Activated T-cell treated with anti-CD3 and anti-CD28 coated beads, Interleukin-2, amount 50 U/mL, for 1 hour (primary cell): ENCODE measurements around the gene HOXA13.

Experiments
- DNase-seq: peaks from one replicate; pipeline ENCODE4 v3.0.0-alpha.2; 2020

The HOXA13 gene

DNA sequence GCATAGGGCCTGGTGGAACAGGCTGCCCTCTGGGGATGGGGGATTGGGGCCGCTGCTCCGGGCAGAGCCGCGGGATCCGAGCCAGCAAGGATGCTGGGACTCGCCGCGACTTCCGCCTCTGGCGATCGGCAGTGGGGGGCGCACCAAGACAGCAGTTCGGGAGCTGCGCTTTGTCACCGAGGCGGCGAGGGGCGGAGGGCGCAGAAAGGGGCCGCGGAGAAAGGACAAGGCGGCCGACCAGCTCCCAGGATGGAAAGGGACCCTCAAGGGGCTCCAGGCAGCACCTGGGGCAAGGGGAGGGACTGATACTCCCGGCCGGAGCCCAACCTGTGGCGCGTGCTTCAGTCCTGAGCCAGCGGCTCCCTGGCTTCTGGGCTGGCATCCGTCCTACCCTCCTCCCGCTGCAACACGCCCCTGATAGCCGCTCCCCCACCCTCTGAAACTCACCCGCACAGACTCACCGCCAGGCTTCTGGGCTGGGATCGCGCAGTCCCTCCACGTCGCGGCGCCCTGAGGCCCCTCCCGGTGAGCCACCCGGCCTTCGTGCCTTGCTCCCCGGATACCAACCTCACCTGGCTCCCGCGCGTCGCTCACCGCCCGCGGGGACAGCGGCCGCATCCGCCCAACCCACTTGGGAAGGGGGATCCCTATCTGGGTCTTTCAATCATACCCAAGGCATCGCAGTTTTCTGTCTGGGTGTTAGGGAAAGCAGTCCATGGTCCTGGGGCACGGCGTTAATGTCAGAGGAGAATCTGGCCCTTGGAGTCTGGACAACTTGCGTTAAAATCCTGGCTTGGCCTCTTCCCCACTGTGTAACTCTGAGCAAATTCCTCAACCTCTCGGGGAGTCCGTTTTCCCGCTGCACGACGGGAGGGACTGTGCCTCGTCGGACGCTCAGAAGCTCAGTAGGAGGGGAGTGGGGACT is 35.8 kb upstream of the HOXA13 start:
- no peak for DNase-seq

DNA sequence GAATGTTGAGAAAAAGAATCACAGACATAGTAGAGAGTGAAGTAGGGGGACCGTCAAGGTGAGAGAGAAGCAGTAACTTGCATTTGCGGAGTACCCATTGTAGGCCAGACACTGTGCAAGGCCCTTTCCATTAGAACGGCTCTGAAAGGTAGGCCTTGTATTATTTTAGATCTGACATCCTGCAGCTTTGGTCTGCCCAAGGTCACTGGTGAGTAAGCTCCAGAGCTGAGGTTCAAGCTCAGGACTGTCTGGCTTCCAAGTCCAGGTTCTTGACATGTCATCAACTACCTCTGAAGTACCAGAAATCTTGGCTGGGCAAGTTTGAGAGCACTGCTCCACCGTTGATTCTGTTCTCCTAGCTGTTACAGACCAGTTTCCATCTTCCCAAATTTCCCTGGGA is 29.6 kb upstream of the HOXA13 start:
- DNase-seq = no peak

DNA sequence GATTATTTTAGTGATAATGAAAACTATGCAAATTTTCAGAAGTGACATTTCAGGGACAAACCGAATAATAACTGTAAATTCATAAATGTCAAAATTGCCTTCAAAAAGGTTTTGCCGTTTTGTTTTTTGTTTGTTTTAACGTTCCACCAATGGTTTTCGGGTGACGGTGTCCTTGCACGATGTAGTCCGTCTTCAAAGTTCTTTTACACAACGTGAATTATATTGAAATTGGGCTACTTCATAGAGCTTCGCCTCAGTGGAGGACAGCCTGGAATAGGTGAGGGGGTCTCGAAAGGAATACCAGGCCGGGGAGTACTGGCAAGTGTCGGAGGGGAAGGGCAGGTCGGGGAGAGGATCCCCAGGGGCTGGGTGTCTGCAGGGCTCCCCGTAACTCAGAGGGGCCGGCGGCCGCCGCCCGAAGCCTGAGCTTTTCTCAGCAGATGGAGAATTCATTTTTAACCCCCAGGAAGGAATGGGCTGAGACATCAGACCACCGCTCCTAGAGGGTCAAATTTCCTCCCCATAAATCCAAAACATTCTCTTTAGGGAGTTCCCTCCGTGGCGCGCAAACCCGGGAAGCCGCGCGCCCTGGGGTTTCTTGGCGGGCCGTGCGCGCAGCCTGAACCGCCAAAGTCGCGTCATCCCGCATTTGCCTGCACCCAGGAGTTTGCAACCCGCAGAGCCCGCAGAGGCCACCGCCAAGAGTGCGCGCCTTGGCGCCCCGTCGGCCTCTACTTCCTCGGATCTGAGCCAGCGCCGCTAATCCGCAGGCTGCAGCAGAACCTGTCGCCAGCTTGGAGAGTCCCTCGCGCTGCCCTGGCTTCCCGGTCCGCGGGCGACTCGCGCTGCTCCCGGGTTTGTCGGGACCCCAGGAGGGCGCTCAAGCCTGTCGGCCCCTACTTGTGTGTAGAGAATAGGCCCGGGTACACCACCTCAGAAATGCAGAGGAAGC is 25.4 kb upstream of the HOXA13 start:
- DNase-seq = no peak

DNA sequence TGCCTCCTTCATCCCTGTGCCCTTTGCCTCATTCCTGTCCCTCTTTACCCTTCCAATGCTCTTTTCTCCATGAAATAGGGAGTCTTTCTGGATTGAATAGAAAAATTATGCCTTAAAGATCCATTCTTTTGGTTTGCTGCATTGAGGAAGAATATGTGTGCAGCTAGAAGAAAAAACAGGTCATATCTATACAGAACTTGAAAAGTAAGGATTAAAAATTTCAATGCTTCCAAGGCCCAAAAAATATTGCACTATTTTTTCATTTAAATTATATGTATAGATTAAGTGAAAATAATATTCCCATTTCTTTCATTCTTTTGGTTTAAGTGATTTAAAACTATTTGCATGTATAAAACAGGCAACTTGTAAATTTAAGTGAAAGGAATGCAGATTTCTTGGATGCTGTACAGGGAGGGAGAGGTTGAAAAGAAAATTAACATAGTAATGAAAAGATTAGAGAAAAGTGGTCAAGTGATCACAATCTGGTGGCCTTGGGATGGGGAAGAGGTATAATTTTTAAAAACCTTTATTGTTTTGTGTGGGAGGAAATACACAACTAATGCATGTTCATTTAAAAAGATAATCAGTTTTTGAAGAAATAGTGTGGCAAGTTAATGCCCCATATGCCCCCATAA is 24.2 kb upstream of the HOXA13 start:
- DNase-seq = no peak

DNA sequence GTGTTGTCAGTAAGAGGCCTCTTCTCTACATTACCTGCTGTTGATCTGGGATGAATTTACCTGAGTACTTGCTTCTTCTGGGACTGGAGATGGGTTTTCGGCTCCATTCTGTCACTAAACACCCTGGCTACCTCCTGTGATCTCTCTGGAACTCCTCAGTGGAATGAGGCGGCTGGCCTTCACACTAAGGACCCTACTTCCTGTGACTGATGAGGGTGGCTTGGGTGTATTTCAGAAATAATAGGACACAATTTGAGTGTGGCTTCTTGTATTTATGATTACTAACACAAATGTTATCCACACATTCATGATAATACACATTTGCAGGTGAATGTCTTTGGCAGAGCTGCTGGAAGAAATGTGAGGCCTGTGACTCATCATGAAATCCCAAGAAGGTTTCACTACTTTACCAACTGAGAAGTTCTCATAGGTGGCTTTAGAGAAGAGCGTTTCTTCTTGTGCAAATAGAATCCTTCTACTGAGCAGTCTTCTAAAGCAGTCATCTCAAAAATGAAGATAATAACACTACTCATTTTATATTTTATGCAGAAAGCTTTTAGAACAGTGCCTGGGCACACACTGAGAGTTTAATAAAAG is 21.4 kb upstream of the HOXA13 start:
- DNase-seq = no peak

DNA sequence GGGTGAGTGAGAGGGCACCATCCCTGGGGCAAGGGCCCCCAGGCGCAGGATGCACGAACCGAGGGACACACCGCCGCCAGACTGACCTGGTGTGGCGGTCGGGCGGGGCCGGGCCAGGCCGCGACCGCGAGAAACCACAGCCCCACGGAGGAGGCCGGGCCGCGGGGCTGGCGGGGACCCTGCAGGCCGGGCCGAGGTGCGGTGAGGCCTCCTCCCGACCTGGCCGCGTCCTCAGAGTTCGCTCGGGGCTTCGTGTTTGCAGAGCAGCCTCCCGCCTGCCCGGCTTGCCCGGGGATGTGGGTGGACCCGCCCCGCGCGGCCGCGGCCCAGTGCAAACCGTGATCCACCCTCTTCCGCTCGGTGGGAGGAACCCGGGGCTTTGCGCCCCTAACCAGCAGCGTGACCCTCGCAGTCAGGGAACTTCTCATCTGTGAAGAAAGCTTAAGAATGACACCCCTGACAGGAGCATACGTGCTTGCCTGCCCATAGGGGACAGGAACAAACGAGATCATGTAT is 20.6 kb upstream of the HOXA13 start:
- DNase-seq = no peak

DNA sequence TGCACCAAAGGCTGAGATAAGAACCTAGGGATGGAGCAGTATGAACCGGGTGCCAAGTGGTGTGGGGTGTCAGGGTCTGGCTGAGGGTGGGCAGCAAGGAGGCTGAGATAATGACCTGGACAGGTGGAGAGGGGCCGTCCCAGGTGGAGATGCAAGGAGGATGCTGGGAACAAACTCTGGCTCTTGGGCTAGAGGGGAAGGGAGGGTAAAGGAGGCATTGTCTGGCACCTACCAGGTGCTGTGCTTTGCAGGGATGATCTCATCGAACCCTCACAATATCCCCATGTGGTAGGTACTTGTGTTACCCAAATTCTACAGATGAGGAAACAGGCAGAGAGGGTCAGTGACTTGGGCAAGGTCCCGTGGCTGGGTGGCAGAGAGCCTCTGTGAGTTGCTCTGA is 19.9 kb upstream of the HOXA13 start:
- no peak for DNase-seq

DNA sequence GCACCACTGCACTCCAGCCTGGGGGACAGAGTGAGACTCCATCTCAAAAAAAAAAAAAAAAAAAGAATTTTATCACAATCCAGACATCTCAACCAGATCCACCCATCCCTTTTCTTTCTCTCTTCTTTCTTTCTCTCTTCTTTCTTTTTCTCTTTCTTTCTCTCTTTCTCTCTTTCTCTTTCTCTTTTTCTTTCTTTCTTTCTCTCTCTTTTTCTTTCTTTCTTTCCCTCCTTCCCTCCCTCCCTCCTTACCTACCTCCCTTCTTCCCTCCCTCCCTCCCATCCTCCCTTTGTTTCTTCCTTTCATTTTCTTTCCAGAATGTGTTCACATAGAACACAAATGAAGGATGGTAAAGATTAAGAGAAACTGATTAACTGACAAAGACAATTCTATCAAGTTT is 18.1 kb upstream of the HOXA13 start:
- DNase-seq = no peak

DNA sequence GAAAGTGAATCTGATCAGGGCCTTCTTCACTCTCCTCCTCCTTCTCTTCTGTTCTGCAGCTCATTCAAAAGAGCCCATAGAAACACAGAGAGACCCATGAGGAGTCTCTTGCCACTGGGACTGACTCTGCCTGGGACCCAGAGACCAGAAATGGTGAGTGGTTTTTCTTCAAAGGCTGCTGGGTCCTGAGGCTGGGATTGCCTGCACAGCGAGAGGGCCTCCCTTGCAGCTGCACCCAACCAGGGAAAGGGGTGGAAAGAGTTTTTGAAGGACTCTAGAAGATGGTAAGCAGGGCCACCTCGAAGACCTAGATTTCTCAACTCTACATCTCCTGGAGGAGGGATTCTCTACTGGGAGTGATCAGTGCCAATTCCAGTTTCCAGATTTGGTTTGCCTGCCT is 15.5 kb upstream of the HOXA13 start:
- no peak for DNase-seq

DNA sequence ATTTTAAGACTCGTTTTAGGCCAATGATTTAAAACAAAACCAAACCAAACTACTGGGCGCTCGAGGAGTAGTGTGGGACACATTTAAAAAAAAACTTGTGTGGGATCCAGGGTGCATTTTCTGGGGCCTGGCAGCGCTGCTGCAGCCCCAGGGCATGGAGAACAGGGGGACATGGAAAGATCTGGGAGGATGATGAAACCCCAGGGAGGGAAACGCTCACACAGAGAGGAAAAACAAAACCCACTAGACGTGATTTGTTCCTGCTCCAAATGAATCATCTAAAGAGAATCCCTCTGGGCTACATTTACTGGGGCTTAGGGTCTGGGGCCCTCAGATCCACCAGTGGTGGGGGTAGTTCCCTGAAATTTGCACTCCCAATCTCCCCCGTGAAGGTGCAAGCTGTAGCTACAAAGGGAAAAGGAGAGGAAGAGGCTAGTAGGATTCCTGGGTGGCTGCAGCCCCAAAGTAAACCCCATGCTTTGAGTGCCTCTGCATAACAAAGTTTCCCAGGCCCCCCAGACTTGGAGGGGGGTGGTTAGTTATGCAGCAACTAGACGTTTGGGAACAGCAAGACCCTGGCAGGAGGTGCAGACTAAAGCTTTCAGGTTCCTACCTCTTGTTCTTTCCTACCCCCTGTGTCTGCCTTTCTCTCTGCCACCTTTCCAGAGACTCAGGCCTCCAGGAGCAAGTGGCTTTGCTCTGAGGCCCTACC is 14.5 kb upstream of the HOXA13 start:
- no peak for DNase-seq

DNA sequence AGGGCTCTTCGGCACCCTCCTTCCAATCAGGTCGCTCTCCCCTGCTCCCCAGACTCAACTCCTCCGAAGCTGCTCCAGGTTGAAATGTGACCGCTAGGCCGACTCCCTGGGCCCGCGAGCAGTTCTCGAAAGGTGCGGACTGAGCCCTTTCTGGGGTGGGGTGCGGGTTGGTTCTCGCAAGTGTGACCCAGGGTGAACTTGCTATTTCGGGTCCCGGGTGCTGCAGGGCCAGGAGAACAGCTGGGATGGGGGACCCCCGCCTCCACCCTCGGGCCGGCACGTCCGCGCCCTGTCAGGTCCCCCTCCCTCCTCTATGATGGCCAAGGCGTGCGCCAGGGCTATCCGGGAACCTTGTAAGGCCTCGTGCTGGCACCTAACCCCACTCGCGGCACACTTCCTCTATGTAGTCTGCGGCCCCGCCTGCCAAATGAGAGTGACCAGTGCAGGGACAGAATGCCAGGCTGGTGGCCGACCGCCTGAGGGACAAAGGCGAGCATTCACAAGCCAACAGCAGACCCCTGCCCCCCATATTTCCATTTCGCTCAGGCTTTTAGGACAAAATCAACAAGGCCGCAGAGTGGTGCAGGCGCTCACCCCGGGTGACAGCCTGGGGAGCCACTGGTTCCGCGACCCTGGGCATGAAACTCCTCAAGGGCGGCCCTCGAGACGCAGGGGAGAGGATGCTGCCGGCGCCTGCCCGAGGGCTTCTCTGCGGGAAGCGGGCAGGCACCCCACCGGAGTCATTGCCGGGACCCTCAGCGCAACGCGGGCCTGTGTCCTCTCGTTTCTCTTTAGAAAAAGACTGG is 13.7 kb upstream of the HOXA13 start:
- DNase-seq = no peak

DNA sequence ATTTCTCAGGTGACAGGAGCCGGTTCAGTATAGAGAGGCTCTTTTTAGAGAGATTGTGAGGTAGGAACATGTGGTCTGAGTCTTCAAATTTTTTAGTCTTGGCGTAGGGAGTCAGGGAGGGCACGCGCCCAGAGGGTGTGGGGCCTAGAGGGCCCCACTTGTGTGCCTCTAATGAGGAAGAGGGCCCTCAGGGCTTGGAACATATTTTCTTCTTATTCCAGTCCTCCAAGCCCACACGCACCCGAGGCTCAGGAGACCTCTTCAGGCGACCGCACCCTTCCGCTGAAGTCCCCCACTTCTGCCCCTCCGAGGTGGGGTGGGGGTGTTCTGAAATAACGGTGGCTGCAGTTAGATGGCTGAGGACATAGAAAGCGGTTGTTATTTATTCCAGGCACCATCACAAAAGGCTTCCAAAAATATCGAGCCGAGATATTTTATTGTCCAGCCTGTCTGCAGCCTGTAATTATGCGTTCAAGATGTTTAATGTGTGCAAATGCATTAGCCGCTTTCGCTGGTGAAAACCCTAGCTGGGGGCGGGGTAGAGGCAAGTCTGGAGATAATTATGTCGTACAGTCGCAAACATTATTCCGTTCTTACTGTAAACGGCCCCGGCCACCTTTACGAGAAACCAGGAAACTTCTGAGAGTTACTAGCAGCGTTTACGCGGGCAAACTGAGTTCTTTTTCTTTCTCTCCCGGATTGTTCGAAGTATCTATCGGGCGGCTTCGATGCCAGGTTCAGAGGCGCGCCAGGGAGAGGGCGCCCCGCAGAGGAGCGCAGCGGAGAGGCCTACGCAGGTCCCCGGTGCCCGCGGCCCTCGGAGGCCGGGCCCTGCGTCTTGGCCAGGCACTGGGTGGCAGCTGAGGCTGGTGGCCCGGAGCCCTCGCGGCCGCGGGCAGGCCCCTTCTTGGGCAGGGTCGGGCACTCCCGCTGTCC is 12.9 kb upstream of the HOXA13 start:
- DNase-seq = no peak

DNA sequence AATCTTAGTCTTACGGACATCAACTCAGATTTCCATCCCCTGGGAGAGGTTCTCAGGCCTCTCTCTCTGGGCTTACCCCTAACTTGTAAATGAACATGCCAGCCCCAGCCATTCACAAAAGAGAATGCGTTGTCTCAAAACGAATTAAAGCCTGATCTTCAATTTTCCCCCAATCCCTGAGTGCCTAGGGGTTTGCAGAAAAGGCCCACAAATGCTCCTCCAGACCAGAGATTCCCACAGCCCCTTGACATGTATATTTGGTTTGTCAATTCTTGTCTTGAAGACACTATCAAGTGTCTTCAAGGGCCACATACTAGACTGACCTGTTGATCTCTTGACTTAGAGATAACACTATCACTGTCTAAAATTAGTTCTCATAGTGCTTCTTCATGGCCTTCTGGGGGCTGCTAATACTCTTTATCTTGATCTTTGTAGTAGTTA is 11.9 kb upstream of the HOXA13 start:
- DNase-seq = no peak

DNA sequence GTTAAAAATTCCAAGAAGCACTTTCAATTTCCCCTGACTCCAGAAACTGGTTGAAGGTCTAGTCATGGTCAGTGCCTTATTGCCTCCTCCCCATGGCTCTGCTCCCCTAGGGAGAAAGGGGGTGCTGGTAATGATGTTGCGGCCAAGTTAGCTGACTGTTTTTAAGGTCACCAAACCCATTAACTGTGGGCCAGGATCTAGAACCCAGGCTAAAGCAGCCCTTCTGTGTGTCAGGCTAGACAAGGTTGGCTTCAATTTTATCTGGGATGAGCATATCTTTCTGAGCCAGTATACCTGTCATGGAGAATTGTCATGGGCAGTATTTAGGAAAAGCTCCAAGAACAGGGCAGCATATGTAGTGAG is 11.2 kb upstream of the HOXA13 start:
- DNase-seq = no peak

DNA sequence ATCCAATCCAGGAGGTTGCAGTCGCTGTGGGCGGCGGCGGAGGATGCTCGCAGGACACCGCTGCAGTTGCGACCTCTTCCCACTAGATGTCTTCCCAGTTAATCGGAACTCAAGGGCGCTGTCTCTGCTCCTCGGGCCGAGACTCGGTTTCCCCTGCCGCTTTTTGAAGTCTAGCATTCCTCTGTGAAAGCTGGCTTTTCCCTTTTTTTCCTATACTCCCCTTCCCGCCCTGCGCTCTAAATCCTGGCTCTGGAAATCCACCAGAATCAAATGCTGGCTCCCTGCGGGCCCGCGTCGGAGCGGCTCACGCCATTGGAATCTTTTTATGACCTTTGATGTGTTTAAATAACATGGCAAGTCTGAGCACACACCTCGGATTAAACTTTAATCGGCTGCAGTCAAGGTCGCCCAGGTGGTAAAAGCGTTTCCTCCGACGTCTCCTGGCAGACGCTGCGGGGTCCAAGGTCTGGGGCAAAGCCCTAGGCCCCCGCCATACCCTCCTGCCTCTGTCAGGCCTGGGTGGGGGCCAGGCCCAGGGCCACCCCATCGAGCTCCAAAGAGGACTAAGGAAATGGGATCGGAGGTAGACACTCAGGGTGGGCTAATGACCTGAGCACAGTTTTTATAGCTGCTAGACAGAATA is 10.7 kb upstream of the HOXA13 start:
- peak; percentile 53 for DNase-seq

DNA sequence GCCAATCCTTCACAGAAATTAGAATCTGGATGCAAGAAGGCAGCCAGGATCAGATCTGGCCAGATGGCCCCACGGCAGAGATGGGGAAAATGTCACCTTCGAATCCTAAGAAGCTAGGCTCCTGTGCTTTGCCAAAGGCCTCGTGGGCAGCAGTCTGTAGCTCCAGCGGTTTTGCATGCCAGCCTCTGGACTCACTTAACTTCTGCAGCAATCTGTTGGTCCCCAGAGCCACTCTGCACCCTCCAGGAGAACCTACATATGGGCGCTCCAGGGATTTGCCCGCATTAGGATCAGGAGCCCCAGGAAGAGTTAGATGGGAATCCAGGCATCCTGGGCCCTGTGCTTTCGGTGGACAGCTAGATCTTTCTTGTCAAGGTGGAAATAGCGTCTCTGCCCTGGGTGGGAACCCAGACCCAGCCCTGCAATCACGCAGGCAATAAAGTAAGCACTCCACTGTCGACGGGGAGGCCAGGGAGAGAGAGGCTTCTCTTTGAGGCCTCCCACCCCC is 10.1 kb upstream of the HOXA13 start:
- no peak for DNase-seq

DNA sequence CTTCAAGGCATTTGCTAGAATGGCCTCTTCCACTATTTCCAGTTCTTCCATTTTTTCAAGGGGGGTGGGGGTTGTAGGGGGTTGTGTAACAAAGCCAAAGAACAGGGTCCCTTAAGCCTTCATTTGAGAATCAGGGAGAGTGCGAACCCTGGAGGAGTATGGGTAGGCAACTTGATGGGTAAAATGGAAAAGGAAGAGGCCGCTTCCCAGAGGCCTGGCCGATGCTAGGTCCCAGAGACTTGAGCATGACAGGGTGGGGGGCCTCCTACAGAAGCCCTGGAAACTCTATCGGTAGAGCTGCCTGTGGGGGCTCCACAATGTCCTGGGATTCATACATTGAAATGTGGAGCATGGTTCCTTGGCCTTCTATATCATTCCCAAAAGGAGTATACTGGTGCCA is 9.1 kb upstream of the HOXA13 start:
- no peak for DNase-seq

DNA sequence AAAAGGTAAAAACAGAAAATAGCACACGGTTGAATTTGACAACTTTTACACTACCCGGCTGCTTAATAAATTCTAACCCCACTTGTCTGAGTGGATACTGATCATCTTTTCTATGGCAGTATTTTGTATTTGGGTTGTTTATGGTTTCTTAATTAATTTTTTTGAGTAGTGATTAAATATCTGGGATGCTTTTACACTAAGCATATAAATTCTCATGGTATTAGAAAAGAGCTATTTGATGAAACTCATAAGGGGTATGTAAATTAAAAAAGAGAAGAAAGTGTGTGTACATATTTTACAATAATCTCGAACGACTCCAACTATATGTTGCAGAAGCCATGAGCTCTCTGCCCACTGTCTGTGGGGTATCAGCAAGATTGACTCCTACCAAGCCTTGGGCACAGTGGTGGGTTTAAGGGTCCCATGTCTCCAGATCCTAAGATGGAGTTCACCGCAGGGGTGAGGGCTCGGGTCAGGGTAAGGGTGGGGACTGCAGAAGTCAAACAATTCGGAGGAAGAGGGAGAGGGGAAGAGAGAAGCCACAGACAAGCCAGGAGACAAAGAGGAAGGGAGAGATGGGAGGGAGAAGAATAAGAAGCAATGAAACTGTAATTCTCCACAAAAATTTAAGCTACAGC is 7.6 kb upstream of the HOXA13 start:
- DNase-seq = no peak
